GM21717 (cell line): Measurements from ENCODE around the gene RNASE11.
"Not testable (repeated sequence)": the region's sequence is repeated elsewhere in the genome, so short reads cannot be mapped to it uniquely, and the experiment has no call there.

Experiments used
- ATAC-seq: cut with Tn5 transposase; IDR thresholded peaks from one replicate; pipeline ENCODE4 v1.9.1; 2021; ENCODE audit warnings: mild to moderate bottlenecking, moderate library complexity; ENCODE audit not compliant: unreplicated experiment

Gene RNASE11

GRCh38 chr14:20587489-20588154 lies at the start of gene RNASE11:
Gene RNASE11, minus strand, starts transcription at chr14:20588001.
- no peak for ATAC-seq

DNA sequence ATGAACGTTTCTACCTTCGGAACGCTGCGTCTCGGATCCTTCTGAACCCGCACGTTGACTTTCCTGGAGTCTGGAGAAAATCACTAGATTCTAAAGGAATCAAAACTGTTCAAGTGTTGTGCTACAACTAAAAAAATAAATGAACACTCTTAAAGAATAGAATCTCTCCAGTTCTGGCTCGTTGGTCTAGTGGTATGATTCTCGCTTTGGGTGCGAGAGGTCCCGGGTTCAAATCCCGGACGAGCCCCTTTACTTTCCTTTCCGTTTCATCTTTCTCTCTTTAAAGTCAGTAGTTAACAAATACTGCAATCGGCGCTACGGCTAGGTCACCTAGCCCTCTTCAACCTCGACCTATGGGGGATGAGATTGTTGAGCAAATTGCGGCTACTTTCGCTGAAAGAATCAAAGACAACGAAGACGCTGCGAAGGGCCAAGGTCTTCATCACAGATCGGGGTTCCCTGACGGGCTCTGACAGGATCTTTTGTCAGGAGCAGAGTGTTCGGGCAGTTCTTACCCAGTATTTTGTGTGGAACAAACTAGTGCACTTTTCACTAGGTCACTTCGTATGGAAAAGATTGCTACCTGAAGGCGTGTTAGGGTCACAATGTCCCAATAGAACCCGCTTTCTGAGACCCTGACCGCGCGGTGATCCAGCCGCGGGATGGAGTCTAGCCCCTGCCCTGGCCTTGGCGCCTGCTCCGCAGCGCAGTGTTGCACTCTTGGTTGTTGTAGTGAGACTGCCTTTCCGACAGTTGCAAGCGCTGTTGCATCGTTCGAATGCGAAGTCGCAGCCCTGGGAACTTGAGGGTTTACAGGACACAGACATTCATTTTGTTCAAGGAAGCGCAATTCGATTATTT lies 45.3 kb upstream of the RNASE11 start:
- no peak for ATAC-seq

DNA sequence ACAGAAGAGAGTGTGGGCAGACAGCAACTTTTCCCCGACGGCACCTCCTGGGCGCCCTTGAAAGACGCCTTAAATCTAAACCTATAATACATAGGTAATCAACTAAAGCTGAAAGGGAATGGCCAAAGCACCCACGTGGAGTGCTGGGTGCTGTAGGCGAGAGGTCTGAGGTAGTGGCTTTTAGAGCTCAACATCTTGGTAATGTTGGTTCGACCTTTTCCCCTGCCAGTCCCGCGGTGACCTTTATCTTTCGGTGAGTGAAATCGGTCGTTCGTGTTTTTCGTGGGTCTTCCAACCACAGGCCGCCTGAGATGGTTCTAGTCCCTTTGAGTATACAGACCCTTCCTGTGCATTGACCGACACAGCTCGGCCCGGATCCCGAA lies 44.6 kb upstream of the RNASE11 start:
- no peak for ATAC-seq

GRCh38 chr14:20631880-20632389 lies 44.1 kb upstream of the RNASE11 start:
- no peak for ATAC-seq

DNA sequence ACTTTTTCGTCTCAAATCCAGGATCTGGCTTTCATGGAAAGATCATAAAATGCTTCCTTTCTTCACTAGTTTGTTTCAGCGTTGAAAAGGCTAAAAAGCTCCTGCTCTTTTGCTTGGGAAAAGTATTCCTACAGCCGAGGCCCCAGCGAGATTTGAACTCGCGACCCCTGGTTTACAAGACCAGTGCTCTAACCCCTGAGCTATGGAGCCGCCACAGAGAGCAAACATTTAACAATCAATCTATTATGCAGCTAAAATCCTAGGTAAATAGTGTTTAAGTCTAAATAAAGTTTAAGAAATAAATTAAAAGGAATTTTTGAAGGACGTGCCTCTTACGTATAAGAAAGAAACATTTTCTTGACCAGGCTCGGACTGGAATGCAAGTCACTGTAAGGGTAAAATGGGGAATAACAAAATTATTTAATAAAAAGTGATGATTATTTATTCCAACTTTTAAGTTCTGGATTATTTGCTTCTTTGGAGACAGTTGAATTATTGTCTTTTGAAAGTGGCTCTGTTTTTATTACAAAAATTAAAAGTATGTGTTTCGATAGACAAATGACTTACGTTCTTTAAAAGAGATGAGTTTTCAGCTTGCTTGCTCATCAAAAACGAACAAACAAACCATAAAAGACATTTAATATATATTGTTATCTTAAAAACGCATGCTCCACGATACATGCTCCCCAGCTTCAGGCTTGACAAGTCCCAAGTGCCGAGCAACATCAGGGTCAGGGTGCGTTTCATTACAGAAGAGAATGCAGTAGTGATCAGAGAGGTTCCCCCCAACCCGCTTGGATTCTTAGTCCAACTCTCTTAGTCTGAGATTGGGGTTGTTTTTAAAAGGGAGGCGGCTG lies 43.5 kb upstream of the RNASE11 start:
- ATAC-seq: no peak

DNA sequence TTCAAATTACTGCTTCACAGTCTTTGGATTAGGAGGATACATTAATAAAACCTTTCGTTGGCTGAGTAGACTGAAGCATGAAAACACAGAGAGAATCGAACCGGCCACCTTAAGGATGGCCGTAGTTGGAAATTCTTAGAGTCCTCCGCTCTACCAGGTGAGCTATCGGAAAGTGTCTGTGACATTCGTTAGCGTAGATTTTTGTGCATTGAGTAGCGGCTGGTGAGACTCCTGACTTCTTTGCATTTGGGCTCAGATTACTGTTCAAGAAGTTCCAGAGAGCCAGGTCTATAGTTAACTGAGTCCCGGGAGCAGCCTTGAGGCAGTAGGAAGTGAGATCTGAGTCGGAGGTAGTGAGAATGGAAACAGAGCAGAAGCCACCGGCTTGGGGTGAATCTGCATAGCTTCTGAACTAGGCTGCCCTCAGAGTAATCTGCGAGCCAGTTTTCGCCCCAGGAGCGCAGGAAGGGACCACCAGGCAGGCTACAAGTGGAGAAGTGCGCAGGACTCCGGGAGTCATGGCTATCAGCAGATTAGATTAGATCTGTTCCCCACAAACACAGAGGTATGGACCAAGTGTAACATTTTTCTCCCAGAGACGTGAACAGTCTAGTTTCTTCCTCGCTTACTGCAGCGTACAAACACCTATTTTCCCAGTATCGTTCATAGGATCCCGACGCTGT lies 42.7 kb upstream of the RNASE11 start:
- no peak for ATAC-seq

DNA sequence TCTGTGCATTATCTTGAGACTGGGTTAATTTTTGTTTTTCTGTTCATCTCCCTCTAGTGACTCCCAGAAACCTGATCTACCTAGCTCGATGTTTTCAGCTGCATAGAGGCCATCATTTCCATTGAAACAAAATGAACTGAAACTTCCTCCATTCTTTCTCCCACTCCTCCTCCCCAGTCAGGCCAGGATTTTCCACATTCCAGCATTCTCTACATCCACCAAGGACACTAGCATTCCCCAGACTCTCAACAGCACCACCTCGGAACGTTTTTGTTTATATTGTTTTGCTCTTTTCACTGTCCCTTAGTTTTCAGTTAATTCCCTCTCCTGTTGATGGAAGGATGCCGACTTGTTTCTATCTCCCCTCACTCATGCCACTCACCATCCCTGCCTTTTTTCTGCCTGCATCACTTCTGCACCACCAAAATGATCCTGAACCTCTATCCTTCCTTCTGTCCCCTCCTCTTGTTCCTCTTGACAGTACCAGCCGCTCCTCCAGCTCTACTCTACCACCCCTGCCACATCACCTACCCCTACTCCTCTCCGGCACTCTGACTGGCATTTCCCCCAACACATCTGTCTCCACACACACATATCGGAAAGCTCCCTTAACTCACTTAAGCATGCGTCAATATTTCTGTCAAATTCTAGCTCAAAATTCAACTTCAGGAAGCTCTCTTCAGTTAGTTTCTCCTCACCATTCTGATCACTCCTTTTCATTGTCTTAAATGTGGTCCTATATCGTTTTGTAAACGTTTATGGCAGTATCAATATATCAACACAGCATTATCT lies 40.5 kb upstream of the RNASE11 start:
- ATAC-seq: no peak

DNA sequence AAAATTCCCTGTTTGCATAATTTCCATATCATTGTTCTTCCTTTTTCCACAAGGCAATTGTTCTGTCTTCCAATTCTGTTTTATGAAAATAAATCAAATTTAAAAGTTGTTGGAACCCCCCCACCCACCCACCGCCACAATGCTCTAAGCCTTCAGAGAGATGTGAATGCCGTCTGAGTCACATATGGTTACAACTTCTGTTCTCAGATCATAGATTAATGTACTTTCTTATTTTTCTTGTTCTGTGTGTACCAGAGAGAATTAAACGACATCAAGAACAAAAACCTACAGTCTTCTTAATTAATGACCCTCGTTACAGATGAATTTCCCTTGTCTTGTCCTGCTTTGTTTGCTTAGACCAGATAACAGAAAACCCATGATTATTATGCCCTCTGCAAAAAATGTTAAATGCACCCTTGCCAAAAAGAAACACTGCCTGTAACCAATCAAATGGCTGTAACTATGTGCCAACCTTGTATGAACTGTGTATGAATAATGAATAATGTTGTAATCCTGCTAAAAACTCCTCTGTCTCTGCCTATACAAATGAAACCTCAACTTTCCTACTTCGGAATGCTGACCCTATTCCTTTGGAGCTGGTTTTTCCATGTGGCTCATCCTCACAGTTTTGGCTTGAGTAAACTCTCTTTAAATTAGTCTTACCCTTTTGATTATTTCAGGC lies 39.7 kb upstream of the RNASE11 start:
- no peak for ATAC-seq

- no peak for ATAC-seq
Observed at GRCh38 chr14:20626274-20626673, 38.5 kb upstream of the RNASE11 start.

GRCh38 chr14:20624495-20625070 lies 36.8 kb upstream of the RNASE11 start:
- ATAC-seq: no peak

DNA sequence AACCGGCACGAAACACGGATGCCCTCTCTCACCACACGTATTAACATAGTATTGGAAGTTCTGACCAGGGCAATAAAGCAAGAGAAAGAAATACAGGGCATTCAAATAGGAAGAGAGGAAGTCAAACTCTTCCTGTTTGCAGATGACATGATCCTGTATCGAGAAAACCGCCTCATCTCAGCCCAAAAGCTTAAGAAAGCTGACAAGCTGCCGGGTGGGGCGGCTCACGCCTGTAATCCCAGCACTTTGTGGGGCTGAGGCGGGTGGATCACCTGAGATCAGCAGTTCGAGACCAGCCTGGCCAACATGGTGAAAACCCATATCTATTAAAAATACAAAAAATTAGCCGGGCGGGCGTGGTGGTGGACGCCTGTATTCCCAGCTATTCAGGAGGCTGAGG lies 36.0 kb upstream of the RNASE11 start:
- ATAC-seq: no peak

DNA sequence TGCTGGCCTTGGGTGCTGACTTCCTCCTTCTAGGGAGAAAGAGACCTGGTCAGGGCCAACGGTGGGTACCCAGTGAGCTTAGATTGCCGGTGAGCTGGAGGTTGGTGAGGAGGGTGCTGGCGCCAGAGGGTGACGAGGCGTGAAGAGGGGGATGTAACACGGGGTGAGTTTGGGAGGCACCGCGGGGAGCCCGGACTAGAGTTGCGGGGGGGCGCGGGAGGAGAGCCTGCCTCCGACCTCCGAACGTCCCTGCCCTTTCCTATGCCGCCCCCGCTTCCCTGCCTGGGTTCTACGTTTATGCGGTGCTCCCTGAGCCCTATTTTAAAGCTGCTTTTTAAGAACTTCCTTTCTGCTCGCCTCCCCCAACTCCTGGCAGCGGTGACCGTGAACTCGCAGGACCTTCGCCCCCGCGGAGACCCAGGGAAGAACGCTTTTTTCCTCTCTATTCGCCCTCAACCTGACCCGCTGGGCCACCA lies 35.1 kb upstream of the RNASE11 start:
- ATAC-seq: no peak

DNA sequence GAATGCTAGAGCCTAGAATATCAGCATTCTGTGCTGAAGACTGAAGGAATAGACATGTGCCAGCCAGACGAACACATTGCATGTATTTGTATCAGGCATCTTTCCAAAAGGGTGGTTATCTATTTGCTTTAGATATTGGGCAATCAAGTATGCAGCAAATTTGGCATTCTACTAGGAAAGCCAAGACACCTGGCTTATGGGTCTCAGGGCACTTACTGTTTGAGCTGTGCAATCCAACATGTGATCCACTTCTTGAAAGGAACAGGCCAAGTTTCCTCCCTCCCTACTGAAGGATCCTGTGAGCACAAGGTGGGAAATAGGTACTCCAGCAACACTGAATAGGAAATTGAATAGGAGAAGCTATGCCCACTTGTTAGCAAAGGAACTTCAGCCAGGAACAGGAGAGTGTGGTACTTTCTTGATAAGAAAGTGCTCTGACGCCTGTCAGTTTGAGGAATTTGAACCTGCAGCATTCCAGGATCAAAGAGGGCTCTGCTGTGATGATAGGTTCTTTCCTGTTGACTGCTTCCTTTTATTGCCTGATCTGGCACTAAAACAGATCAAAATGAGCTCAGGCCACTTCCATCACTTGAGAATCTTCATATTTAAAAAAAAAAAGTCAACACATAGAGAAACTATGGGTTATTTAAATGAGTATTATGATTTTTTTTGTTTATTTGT lies 33.1 kb upstream of the RNASE11 start:
- no peak for ATAC-seq

DNA sequence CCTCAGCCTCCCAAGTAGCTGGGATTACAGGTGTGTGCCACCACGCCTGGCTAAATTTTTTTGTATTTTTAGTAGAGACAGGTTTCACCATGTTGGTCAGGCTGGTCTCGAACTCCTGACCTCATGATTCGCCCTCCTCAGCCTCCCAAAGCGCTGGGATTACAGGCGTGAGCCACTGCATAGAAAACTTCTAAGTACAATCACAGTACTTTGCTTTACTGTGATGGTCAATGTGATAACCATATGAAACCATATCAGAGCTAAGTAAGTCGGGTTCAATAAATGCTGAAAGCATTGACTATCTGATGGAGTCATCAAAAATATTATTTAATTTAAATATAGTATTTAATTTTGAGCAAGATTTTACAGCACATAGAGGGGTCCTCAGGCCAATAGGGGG lies 31.9 kb upstream of the RNASE11 start:
- not testable (repeated sequence) for ATAC-seq

DNA sequence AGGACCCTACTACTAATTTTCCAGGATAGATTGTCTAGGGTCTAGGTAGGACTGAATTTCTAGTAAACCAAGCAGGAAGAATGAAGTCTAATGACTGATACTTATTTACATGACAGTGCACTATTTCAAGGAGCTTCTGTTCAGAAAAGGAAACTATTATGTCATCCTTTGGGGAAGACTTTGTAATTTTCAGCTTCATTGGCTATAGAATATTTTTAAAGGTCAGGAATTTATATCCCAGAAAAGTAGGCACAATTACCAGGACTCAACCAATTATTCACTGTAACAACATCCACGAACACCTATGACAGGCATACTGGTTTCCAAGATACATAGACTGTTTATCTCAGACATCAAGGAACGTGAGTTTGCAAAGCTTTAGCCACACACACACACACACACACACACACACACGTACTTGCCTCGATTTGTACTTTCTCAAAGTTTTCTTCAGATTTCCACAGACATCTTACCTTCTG lies 30.5 kb upstream of the RNASE11 start:
- ATAC-seq: no peak

- ATAC-seq: no peak
Observed at GRCh38 chr14:20617138-20618003, 29.6 kb upstream of the RNASE11 start.

DNA sequence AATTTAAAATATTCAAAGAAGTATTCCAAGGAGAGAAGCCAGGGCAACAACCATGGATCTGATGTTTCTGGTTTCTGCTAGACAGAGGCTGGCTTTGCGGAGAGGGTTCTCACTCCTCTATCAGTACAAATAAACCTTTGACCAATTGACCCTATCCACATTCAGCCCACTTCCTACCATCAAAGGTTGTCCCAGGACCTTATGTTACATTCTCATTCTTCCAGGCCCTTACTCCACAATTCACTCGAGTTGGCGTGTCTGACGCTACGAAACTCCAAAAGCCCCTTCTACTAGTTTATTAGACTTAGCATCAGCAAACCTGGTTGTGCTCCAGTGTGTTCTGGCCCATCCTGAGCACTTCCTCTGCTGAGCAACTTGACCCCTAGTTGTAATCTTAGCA lies 28.2 kb upstream of the RNASE11 start:
- no peak for ATAC-seq
